ENCODE data around the gene FAM107B.
"Not testable (repeated sequence)": the region's sequence is repeated elsewhere in the genome, so short reads cannot be mapped to it uniquely, and the experiment has no call there.

The FAM107B gene

DNA sequence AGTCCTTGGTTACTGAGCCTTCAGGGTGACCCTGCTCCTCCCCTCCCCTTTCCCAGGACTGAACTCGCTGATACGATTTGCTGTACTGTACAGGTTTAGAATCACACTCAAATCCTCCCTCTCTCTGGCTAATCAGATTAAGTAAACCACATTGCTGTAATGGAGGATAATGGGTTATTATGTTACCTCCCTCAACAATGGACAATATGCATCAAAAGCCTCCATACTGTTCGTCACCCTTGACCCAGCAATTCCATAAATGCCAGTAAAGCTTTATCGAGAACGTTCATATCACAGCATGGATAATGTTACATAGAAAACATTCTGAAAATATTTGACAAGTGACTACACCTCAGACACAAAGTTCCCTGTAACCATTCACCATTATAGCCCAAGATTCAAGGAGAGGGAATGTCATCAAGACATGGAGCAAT lies 61.7 kb downstream of the FAM107B start (continued):
- TF ChIP-seq, protein P1, sequence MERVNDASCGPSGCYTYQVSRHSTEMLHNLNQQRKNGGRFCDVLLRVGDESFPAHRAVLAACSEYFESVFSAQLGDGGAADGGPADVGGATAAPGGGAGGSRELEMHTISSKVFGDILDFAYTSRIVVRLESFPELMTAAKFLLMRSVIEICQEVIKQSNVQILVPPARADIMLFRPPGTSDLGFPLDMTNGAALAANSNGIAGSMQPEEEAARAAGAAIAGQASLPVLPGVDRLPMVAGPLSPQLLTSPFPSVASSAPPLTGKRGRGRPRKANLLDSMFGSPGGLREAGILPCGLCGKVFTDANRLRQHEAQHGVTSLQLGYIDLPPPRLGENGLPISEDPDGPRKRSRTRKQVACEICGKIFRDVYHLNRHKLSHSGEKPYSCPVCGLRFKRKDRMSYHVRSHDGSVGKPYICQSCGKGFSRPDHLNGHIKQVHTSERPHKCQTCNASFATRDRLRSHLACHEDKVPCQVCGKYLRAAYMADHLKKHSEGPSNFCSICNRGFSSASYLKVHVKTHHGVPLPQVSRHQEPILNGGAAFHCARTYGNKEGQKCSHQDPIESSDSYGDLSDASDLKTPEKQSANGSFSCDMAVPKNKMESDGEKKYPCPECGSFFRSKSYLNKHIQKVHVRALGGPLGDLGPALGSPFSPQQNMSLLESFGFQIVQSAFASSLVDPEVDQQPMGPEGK (CRISPR knock-in tag; IDR thresholded peaks at IDR 0.05; ENCODE audit: borderline replicate concordance), result peak; percentile 11; the same call in 1 of the 2 replicates
- TF ChIP-seq ZC3H10 (CRISPR knock-in tag; IDR thresholded peaks at IDR 0.05) (no peak), ZNF565 (CRISPR knock-in tag; conservative IDR thresholded peaks at IDR 0.05; ENCODE audit: low read depth) (no peak), TCF4 (CRISPR knock-in tag; IDR thresholded peaks at IDR 0.05; ENCODE audit: borderline replicate concordance) (no peak; the same call in 1 of the 2 replicates), GLIS3 (CRISPR knock-in tag; IDR thresholded peaks at IDR 0.05) (no peak), ZFP3 (CRISPR knock-in tag; IDR thresholded peaks at IDR 0.05) (no peak), SNAI2 (CRISPR knock-in tag; IDR thresholded peaks at IDR 0.05) (no peak), ZNF70 (CRISPR knock-in tag; IDR thresholded peaks at IDR 0.05) (no peak), ARNTL (CRISPR knock-in tag; IDR thresholded peaks at IDR 0.05; ENCODE audit: borderline replicate concordance, low read depth) (no peak), ZNF8 (CRISPR knock-in tag; IDR thresholded peaks at IDR 0.05) (no peak)

DNA sequence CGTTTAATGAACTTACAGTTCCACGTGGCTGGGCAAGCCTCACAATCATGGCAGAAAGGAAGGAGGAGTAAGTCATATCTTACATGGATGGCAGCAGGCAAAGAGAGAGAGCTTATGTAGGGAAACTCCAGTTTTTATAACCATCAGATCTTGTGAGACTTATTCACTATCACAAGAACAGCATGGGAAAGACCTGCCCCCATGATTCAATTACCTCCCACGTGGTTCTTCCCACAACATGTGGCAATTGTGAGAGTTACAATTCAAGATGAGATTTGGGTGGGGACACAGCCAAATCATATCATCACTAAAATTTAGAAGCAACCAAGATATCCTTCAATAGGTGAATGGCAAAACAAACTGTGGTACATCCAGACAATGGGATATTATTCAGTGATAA lies 65.4 kb downstream of the FAM107B start:
- ATAC-seq, result not testable (repeated sequence)

DNA sequence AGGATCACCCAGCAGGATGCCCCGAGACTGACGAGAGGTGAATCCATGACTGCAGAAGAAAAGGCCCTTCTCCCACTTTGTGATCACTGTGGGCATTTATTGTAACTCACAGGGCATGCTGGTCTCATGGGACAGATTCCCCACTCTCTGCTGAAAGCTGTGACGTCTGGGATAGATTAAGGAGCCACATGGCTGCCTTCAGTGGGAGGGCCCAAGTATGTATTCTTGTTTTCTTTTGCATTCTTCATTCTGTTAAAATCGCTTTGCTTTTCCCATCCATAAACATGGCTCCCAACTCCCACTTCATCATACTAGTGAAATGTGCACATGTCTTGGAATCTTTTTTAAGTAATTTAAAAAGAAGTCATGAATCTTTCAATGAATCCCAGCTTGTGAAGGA lies 67.2 kb downstream of the FAM107B start:
- TF ChIP-seq, protein P2, sequence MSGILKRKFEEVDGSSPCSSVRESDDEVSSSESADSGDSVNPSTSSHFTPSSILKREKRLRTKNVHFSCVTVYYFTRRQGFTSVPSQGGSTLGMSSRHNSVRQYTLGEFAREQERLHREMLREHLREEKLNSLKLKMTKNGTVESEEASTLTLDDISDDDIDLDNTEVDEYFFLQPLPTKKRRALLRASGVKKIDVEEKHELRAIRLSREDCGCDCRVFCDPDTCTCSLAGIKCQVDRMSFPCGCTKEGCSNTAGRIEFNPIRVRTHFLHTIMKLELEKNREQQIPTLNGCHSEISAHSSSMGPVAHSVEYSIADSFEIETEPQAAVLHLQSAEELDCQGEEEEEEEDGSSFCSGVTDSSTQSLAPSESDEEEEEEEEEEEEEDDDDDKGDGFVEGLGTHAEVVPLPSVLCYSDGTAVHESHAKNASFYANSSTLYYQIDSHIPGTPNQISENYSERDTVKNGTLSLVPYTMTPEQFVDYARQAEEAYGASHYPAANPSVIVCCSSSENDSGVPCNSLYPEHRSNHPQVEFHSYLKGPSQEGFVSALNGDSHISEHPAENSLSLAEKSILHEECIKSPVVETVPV (CRISPR knock-in tag; IDR thresholded peaks at IDR 0.05), result no peak
- peak; percentile 46; the same call in 1 of the 2 replicates for TF ChIP-seq TCF4 (CRISPR knock-in tag; IDR thresholded peaks at IDR 0.05; ENCODE audit: borderline replicate concordance)
- no peak for ATAC-seq

DNA sequence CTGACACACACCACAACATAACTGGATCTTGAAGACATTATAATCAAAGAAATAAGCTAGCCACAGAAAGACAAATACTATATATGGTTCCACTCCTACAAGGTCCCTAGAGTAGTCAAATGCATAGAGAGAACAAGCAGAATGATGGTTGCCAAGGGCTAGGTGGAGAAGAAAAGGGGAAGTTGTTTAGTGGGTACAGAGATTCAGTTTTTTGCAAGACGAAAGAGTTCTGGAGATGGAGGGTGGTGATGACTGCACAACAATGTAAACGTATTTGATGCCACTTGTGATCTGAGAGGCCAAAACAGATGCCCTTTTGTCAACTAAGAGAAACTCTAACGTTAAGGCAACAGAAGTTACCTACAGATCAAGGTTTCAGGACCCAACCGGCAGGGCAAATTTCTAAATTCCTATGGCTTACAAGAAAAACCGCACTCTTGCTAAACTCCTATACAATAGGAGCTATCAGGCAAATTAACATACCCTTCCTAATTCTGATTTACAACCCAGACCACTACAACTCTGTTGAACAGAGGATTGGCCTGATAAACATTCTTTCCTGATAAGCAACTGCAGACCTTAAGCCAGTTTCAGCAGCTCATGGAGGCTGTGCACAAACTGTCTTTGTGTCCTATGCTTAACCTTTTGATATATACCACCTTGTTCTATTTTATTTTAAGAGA lies 69.0 kb downstream of the FAM107B start:
- TF ChIP-seq ZC3H10 (CRISPR knock-in tag; IDR thresholded peaks at IDR 0.05) (no peak), ESRRG (CRISPR knock-in tag; IDR thresholded peaks at IDR 0.05) (no peak), RARB (CRISPR knock-in tag; IDR thresholded peaks at IDR 0.05) (no peak), OSR1 (CRISPR knock-in tag; IDR thresholded peaks at IDR 0.05) (no peak), ISL1 (CRISPR knock-in tag; IDR thresholded peaks at IDR 0.05) (no peak), TCF4 (CRISPR knock-in tag; IDR thresholded peaks at IDR 0.05; ENCODE audit: borderline replicate concordance) (no peak), ZFP30 (CRISPR knock-in tag; IDR thresholded peaks at IDR 0.05) (no peak), ZNF70 (CRISPR knock-in tag; IDR thresholded peaks at IDR 0.05) (no peak), ARNTL (CRISPR knock-in tag; IDR thresholded peaks at IDR 0.05; ENCODE audit: borderline replicate concordance, low read depth) (no peak), ZNF8 (CRISPR knock-in tag; IDR thresholded peaks at IDR 0.05) (no peak), GLIS3 (CRISPR knock-in tag; IDR thresholded peaks at IDR 0.05) (no peak), SNAI2 (CRISPR knock-in tag; IDR thresholded peaks at IDR 0.05) (no peak), TOX (CRISPR knock-in tag; IDR thresholded peaks at IDR 0.05; ENCODE audit: borderline replicate concordance) (no peak), PPARA (CRISPR knock-in tag; IDR thresholded peaks at IDR 0.05; ENCODE audit: borderline replicate concordance) (no peak), CSDC2 (CRISPR knock-in tag; IDR thresholded peaks at IDR 0.05) (no peak)
- TF ChIP-seq, protein P3, sequence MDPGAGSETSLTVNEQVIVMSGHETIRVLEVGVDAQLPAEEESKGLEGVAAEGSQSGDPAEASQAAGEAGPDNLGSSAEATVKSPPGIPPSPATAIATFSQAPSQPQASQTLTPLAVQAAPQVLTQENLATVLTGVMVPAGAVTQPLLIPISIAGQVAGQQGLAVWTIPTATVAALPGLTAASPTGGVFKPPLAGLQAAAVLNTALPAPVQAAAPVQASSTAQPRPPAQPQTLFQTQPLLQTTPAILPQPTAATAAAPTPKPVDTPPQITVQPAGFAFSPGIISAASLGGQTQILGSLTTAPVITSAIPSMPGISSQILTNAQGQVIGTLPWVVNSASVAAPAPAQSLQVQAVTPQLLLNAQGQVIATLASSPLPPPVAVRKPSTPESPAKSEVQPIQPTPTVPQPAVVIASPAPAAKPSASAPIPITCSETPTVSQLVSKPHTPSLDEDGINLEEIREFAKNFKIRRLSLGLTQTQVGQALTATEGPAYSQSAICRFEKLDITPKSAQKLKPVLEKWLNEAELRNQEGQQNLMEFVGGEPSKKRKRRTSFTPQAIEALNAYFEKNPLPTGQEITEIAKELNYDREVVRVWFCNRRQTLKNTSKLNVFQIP (CRISPR knock-in tag; IDR thresholded peaks at IDR 0.05; ENCODE audit: borderline replicate concordance, low read depth), result no peak
- ATAC-seq, result no peak

DNA sequence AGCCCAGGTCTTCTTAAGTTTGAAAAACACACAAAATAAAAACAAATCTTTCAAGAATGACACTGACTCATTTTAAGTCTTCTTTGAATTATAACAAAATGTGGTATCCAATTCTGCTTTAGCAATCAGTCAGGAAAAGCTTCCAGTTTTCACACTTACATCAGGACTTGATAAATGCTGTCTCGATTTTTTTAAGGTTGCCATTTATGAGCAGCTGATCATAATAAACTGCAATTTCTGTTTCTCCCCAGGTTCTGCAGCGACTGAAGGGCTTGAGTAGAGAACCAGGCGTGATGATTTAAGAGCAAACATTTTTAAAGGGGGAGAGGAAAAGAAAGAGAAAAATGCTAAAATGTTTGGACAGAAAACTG lies 71.1 kb downstream of the FAM107B start:
- ATAC-seq, result no peak
- TF ChIP-seq BACH2 (CRISPR knock-in tag; IDR thresholded peaks at IDR 0.05; ENCODE audit: borderline replicate concordance) (no peak), ZNF565 (CRISPR knock-in tag; conservative IDR thresholded peaks at IDR 0.05; ENCODE audit: low read depth) (no peak), TCF4 (CRISPR knock-in tag; IDR thresholded peaks at IDR 0.05; ENCODE audit: borderline replicate concordance) (no peak), GLIS3 (CRISPR knock-in tag; IDR thresholded peaks at IDR 0.05) (no peak)
- TF ChIP-seq, protein P1 (CRISPR knock-in tag; IDR thresholded peaks at IDR 0.05; ENCODE audit: borderline replicate concordance), result no peak
- TF ChIP-seq, protein P4, sequence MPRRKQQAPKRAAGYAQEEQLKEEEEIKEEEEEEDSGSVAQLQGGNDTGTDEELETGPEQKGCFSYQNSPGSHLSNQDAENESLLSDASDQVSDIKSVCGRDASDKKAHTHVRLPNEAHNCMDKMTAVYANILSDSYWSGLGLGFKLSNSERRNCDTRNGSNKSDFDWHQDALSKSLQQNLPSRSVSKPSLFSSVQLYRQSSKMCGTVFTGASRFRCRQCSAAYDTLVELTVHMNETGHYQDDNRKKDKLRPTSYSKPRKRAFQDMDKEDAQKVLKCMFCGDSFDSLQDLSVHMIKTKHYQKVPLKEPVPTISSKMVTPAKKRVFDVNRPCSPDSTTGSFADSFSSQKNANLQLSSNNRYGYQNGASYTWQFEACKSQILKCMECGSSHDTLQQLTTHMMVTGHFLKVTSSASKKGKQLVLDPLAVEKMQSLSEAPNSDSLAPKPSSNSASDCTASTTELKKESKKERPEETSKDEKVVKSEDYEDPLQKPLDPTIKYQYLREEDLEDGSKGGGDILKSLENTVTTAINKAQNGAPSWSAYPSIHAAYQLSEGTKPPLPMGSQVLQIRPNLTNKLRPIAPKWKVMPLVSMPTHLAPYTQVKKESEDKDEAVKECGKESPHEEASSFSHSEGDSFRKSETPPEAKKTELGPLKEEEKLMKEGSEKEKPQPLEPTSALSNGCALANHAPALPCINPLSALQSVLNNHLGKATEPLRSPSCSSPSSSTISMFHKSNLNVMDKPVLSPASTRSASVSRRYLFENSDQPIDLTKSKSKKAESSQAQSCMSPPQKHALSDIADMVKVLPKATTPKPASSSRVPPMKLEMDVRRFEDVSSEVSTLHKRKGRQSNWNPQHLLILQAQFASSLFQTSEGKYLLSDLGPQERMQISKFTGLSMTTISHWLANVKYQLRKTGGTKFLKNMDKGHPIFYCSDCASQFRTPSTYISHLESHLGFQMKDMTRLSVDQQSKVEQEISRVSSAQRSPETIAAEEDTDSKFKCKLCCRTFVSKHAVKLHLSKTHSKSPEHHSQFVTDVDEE (CRISPR knock-in tag; IDR thresholded peaks at IDR 0.05), result no peak
- TF ChIP-seq, protein P5, sequence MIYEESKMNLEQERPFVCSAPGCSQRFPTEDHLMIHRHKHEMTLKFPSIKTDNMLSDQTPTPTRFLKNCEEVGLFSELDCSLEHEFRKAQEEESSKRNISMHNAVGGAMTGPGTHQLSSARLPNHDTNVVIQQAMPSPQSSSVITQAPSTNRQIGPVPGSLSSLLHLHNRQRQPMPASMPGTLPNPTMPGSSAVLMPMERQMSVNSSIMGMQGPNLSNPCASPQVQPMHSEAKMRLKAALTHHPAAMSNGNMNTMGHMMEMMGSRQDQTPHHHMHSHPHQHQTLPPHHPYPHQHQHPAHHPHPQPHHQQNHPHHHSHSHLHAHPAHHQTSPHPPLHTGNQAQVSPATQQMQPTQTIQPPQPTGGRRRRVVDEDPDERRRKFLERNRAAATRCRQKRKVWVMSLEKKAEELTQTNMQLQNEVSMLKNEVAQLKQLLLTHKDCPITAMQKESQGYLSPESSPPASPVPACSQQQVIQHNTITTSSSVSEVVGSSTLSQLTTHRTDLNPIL (CRISPR knock-in tag; IDR thresholded peaks at IDR 0.05; ENCODE audit: low read depth), result no peak

All from SK-N-SH treated with all-trans-retinoic acid at 6 μM for 48 hours (cell line).